Lung (tissue), 12 donors: ENCODE results near the gene FOXJ2. TPM values are rescaled to one million over a fixed set of nuclear protein-coding genes. Genes with fewer than 3 reads are reported as not detected.
"Not testable (repeated sequence)": the region's sequence is repeated elsewhere in the genome, so short reads cannot be mapped to it uniquely, and the experiment has no call there.

Experiments
- ATAC-seq: fragments of 200-7000 bp; cut with Tn5 transposase; one replicate; pipeline ENCODE4 v1.9.1; 2020; ENCODE audit warnings: moderate number of reproducible peaks; ENCODE audit not compliant: insufficient read depth, low FRiP score
- DNase-seq, 3 donors: peaks; one replicate each; pipeline ENCODE4 v3.0.0-alpha.2; 2013 to 2017
- H3K27ac ChIP-seq, 2 donors: one replicate each; pipeline ENCODE4 v1.5.1; 2013; ENCODE audit warnings: mild to moderate bottlenecking in 2 of 2, moderate library complexity in 2 of 2, control low read depth in 1 of 2, inconsistent platforms in 1 of 2, low read depth in 1 of 2, low read length in 1 of 2
- H3K27me3 ChIP-seq, 3 donors: one replicate each; pipeline ENCODE4 v1.5.1; 2013; ENCODE audit warnings: low read length in 2 of 3; ENCODE audit not compliant: control insufficient read depth in 3 of 3, insufficient read depth in 3 of 3
- H3K36me3 ChIP-seq, 4 donors: one replicate each; pipeline ENCODE4 v1.5.1; 2013; ENCODE audit warnings: low read length in 4 of 4, mild to moderate bottlenecking in 1 of 4, moderate library complexity in 1 of 4; ENCODE audit not compliant: control insufficient read depth in 4 of 4, insufficient read depth in 4 of 4
- H3K4me1 ChIP-seq, 5 donors: one replicate each; pipeline ENCODE4 v1.5.1; 2013; ENCODE audit warnings: low read length in 5 of 5, mild to moderate bottlenecking in 2 of 5, moderate library complexity in 1 of 5; ENCODE audit not compliant: control insufficient read depth in 5 of 5, insufficient read depth in 5 of 5
- H3K4me3 ChIP-seq: one replicate; pipeline ENCODE4 v1.5.1; 2013; ENCODE audit warnings: mild to moderate bottlenecking, control low read depth, moderate library complexity
- H3K9ac ChIP-seq, 2 donors: one replicate each; pipeline ENCODE4 v1.5.1; 2013; ENCODE audit warnings: low read length in 2 of 2, control low read depth in 1 of 2; ENCODE audit not compliant: insufficient read depth in 1 of 2
- H3K9me3 ChIP-seq, 4 donors: one replicate each; pipeline ENCODE4 v1.5.1; 2013; ENCODE audit warnings: low read length in 3 of 4, mild to moderate bottlenecking in 1 of 4, moderate library complexity in 1 of 4; ENCODE audit not compliant: control insufficient read depth in 4 of 4, insufficient read depth in 3 of 4
- CTCF ChIP-seq: IDR thresholded peaks from 2 replicates; pipeline ENCODE4 v1.5.1; 2012; ENCODE audit warnings: mild to moderate bottlenecking; ENCODE audit errors: control extremely low read depth, extremely low read depth
- WGBS, 2 donors: extraction: QIAGEN DNeasy Blood & Tissue Kit; methylation state at CpG; one replicate each; pipeline ENCODE4 v1.1.7; 2013; 5-methylcytosine and 5-hydroxymethylcytosine counted together
- polyA plus RNA-seq, 2 donors: library from polyadenylated mRNA; stranded (reverse); fragments of 200-250 nt; gene quantifications; one replicate each; pipeline ENCODE4 v1.2.1, GENCODE V29; 2013
- total RNA-seq, 2 donors: library from RNA; depleted of rRNA in 1 of 2; stranded (reverse); fragments of >200 nt in 1 of 2; gene quantifications; one replicate each; pipeline ENCODE4 v1.2.1, GENCODE V29; 2014 to 2021
- donor health status: control.
- donor health status: control.
- donor health status: Bipolar disorder and iron deficiency.
- donor health status: healthy.
- donor health status: DM: yes; HTN: yes; CAD: no.

Gene FOXJ2
- total and polyA plus RNA-seq, 4 donors: 8.3 to 16.7 (median 11.8) TPM

DNA sequence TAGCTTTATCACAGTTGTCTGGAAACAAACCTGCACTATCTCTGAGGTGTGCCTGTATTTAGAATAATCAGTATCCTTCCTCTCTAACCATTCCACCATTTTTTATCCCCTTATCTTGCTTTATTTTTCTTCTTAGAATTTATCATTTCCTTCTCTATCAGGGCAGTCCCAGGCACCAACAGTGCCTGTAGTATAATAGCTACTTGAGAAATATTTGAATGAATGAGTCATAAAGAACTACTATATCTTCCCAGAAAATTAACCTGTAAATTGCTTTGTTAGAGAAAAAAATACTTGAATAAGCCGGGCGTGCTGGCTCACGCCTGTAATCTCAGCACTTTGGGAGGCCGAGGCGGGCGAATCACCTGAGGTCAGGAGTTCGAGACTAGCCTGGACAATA, 21.2 kb upstream of the FOXJ2 start:
- Histone ChIP-seq H3K27ac (no peak overlapping the region), H3K27me3 (peaks cover 0 to 12% (median 2%) of the 10 kb centered on the region in 3 donors), H3K9ac (no peak overlapping the region), H3K36me3 (no peaks in the 10 kb centered on the region), H3K4me1 (no peaks in the 10 kb centered on the region), H3K4me3 (no peak overlapping the region), H3K9me3 (no peaks in the 10 kb centered on the region)
- WGBS, 2 donors: 72 to 92% methylated on average over 7 of the region's 7 CpGs
- no peak for ATAC-seq
- no peak for DNase-seq
- TF ChIP-seq CTCF: no peak

- H3K27me3 ChIP-seq: peaks cover 0 to 19% (median 10%) of the 10 kb centered on the region in 3 donors
- no peak for DNase-seq
- 81 to 90% methylated on average over 7 of the region's 7 CpGs for WGBS, 2 donors
- H3K9me3 ChIP-seq: no peaks in the 10 kb centered on the region
- no peaks in the 10 kb centered on the region for H3K4me1 ChIP-seq
- no peak overlapping the region for H3K9ac ChIP-seq
- no peak for ATAC-seq
- H3K36me3 ChIP-seq: no peaks in the 10 kb centered on the region
- no peak overlapping the region for H3K27ac ChIP-seq
- H3K4me3 ChIP-seq: no peak overlapping the region
- TF ChIP-seq CTCF: no peak
These were observed 19.7 kb upstream of the FOXJ2 start for GRCh38 chr12:8012651-8013309.

DNA sequence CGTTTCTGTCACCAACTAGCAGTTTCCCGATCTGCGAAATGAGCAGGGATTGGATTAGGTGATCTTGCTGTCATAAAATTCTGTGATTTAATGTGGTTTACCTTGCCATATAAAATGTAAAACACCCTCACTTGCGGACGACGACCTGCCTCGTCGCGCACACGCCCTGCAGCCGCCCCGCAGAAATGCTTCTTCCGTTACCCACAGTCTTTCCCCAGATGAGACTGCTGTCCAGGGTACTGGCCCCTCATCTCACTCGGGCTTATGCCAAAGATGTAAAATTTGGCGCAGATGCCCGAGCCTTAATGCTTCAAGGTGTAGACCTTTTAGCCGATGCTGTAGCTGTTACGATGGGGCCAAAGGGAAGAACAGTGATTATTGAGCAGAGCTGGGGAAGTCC, 17.7 kb upstream of the FOXJ2 start:
- Histone ChIP-seq H3K27ac (no peak overlapping the region), H3K9me3 (no peaks in the 10 kb centered on the region), H3K36me3 (no peaks in the 10 kb centered on the region), H3K9ac (no peak overlapping the region), H3K4me3 (no peak overlapping the region), H3K4me1 (peaks cover 0 to 8% (median 0%) of the 10 kb centered on the region in 5 donors), H3K27me3 (peaks cover 3 to 32% (median 25%) of the 10 kb centered on the region in 3 donors)
- ATAC-seq (no peak), DNase-seq (no peak)
- WGBS, 2 donors: 61 to 74% methylated on average over 18 of the region's 18 CpGs
- no peak for TF ChIP-seq CTCF

DNA sequence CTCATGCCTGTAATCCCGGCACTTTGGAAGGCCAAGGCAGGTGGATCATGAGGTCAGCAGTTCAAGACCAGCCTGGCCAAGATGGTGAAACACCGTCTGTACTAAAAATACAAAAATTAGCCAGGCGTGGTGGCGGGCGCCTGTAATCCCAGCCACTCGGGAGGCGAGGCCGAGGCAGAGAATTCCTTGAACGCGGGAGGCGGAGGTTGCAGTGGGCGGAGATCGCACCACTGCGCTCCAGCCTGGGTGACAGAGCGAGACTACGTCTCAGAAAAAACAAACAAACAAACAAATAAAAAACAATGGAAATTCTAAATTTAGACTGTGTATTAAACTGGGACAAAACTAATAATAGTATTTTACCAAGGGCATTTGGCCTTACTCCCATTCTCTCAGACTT, 14.3 kb upstream of the FOXJ2 start:
- H3K9ac ChIP-seq, H3K9me3 ChIP-seq, ATAC-seq, H3K27ac ChIP-seq, DNase-seq, H3K4me1 ChIP-seq, H3K36me3 ChIP-seq, H3K4me3 ChIP-seq: not testable (repeated sequence)
- peaks cover 3 to 36% (median 30%) of the 10 kb centered on the region in 3 donors for H3K27me3 ChIP-seq
- WGBS, 2 donors: 61% methylated on average over 16 of the region's 16 CpGs
